ENCODE results near the gene ZEB2.

GRCh38 chr2:144405982-144406788 is 113.7 kb downstream of the ZEB2 start:
- TF ChIP-seq, protein P1, sequence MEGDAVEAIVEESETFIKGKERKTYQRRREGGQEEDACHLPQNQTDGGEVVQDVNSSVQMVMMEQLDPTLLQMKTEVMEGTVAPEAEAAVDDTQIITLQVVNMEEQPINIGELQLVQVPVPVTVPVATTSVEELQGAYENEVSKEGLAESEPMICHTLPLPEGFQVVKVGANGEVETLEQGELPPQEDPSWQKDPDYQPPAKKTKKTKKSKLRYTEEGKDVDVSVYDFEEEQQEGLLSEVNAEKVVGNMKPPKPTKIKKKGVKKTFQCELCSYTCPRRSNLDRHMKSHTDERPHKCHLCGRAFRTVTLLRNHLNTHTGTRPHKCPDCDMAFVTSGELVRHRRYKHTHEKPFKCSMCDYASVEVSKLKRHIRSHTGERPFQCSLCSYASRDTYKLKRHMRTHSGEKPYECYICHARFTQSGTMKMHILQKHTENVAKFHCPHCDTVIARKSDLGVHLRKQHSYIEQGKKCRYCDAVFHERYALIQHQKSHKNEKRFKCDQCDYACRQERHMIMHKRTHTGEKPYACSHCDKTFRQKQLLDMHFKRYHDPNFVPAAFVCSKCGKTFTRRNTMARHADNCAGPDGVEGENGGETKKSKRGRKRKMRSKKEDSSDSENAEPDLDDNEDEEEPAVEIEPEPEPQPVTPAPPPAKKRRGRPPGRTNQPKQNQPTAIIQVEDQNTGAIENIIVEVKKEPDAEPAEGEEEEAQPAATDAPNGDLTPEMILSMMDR (IDR thresholded peaks at IDR 0.05): no peak
- no peak for TF ChIP-seq POLR2AphosphoS5 (IDR thresholded peaks at IDR 0.05; ENCODE audit: low read depth, low read length)
- no peak for TF ChIP-seq SIN3A (IDR thresholded peaks at IDR 0.05; ENCODE audit: borderline replicate concordance, insufficient read depth, low read depth, low read length)
- TF ChIP-seq REST (IDR thresholded peaks at IDR 0.05; ENCODE audit: insufficient read depth in 1 of 2, low read depth in 2 of 2, low read length in 1 of 2): no peak
- TF ChIP-seq TCF7L2 (IDR thresholded peaks at IDR 0.05; ENCODE audit: low read depth, low read length): no peak

All from Panc1 (cell line).